Activated B cell treated with CpG ODN at 0.5 μM for 24 hours (primary cell): ENCODE measurements around the gene FANCC. TPM values are rescaled to one million over a fixed set of nuclear protein-coding genes. Genes with fewer than 3 reads are reported as not detected.

Source experiments
- ATAC-seq: fragments of 200-7000 bp; cut with Tn5 transposase; one replicate; pipeline ENCODE4 v1.10.0; 2021; ENCODE audit warnings: low read depth, mild to moderate bottlenecking, moderate library complexity
- CTCF ChIA-PET: fragments of 350-600 bp; sonication (Branson Sonifier 250); formaldehyde crosslinking; loops from one replicate; lab custom pipeline; 2021; ENCODE audit warnings: antibody characterized with exemption; lab: Charles Lee
- POLR2A ChIA-PET: fragments of 350-600 bp; sonication (Branson Sonifier 250); formaldehyde crosslinking; loops from one replicate; lab custom pipeline; 2021; ENCODE audit warnings: antibody characterized with exemption; lab: Charles Lee
- DNase-seq: peaks from one replicate; pipeline ENCODE4 v3.0.0; 2022
- H3K27ac Mint-ChIP-seq: one replicate; pipeline ENCODE4 v1.8.0; 2020; ENCODE audit warnings: mixed read lengths
- H3K27me3 Mint-ChIP-seq: one replicate; pipeline ENCODE4 v1.8.0; 2021; ENCODE audit warnings: mixed read lengths
- H3K36me3 Mint-ChIP-seq: one replicate; pipeline ENCODE4 v1.8.0; 2021; ENCODE audit warnings: low read depth, mixed read lengths
- H3K4me1 Mint-ChIP-seq: one replicate; pipeline ENCODE4 v1.8.0; 2021; ENCODE audit warnings: mixed read lengths
- H3K4me3 Mint-ChIP-seq: one replicate; pipeline ENCODE4 v1.8.0; 2020; ENCODE audit warnings: mild to moderate bottlenecking, mixed read lengths
- H3K9me3 Mint-ChIP-seq: one replicate; pipeline ENCODE4 v1.8.0; 2020; ENCODE audit warnings: mixed read lengths
- intact Hi-C: fragments of 100-400 bp; cut with micrococcal nuclease; formaldehyde crosslinking; loops from one replicate; pipeline ENCODE4 v1.15.1; 2024
- total RNA-seq: library from RNA; stranded (reverse); gene quantifications from 2 replicates; pipeline ENCODE4 v1.2.3, GENCODE V29; 2022
- TF ChIP-seq, protein P1 (sequence below): fragments of 200-600 bp; IDR thresholded peaks from one replicate; pipeline ENCODE4 v1.8.0; 2022; ENCODE audit warnings: antibody characterized with exemption, mild to moderate bottlenecking

The FANCC gene
- total RNA-seq, 1 donor from 2014 or later, result 11.4 TPM

- no peak overlapping the region for H3K27ac Mint-ChIP-seq
- no peaks in the 10 kb centered on the region for H3K9me3 Mint-ChIP-seq
- no peak for DNase-seq
- ChIA-PET POLR2A (no interaction called here), CTCF (no interaction called here)
- no peak overlapping the region for H3K4me3 Mint-ChIP-seq
- ATAC-seq, result no peak
- TF ChIP-seq, protein P1, sequence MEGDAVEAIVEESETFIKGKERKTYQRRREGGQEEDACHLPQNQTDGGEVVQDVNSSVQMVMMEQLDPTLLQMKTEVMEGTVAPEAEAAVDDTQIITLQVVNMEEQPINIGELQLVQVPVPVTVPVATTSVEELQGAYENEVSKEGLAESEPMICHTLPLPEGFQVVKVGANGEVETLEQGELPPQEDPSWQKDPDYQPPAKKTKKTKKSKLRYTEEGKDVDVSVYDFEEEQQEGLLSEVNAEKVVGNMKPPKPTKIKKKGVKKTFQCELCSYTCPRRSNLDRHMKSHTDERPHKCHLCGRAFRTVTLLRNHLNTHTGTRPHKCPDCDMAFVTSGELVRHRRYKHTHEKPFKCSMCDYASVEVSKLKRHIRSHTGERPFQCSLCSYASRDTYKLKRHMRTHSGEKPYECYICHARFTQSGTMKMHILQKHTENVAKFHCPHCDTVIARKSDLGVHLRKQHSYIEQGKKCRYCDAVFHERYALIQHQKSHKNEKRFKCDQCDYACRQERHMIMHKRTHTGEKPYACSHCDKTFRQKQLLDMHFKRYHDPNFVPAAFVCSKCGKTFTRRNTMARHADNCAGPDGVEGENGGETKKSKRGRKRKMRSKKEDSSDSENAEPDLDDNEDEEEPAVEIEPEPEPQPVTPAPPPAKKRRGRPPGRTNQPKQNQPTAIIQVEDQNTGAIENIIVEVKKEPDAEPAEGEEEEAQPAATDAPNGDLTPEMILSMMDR, result no peak
- H3K36me3 Mint-ChIP-seq, result peaks cover 16% of the 10 kb centered on the region
- no peaks in the 10 kb centered on the region for H3K4me1 Mint-ChIP-seq
- no peaks in the 10 kb centered on the region for H3K27me3 Mint-ChIP-seq
- intact Hi-C loops, result no loop called here
These were observed 74.9 kb downstream of the FANCC start for GRCh38 chr9:95242613-95243012.

- DNase-seq (no peak), ATAC-seq (no peak)
- no peaks in the 10 kb centered on the region for H3K36me3 Mint-ChIP-seq
- H3K9me3 Mint-ChIP-seq, result no peaks in the 10 kb centered on the region
- POLR2A ChIA-PET, result no interaction called here
- CTCF ChIA-PET, result no interaction called here
- no peaks in the 10 kb centered on the region for H3K27me3 Mint-ChIP-seq
- no peak overlapping the region for H3K4me3 Mint-ChIP-seq
- intact Hi-C loops, result no loop called here
- no peaks in the 10 kb centered on the region for H3K4me1 Mint-ChIP-seq
- TF ChIP-seq, protein P1, result no peak
- no peak overlapping the region for H3K27ac Mint-ChIP-seq
These were observed 78.4 kb downstream of the FANCC start for GRCh38 chr9:95239071-95239470.

GRCh38 chr9:95237336-95237735 lies 80.2 kb downstream of the FANCC start:
- Mint-ChIP-seq H3K9me3 (no peaks in the 10 kb centered on the region), H3K36me3 (no peaks in the 10 kb centered on the region), H3K27ac (no peak overlapping the region), H3K4me1 (no peaks in the 10 kb centered on the region), H3K4me3 (no peak overlapping the region), H3K27me3 (no peaks in the 10 kb centered on the region)
- CTCF ChIA-PET, result no interaction called here
- TF ChIP-seq, protein P1, result no peak
- POLR2A ChIA-PET, result no interaction called here
- DNase-seq (no peak), ATAC-seq (no peak)
- intact Hi-C loops, result no loop called here

DNA sequence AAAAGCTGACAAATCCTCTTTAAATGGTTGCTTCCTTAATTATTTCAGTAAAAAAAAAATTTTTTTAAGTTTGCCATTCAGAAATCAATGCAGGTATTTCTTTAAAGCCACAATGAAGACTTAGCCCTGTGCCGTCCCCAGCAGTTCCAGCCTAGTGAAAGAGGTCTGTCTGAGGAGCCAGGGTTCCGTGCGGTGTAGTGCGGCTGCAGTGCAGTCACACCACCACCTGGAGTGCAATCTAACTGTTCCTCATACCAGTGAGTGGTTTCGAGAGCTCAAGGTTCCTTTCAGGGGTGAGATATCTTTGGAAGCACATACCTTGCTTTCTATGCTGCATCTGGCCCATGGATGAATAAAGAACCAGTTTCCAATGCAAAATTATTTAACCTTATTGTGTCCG lies 87.5 kb downstream of the FANCC start:
- H3K27ac Mint-ChIP-seq, result no peak overlapping the region
- H3K36me3 Mint-ChIP-seq, result peaks cover 7% of the 10 kb centered on the region
- CTCF ChIA-PET, result no interaction called here

DNA sequence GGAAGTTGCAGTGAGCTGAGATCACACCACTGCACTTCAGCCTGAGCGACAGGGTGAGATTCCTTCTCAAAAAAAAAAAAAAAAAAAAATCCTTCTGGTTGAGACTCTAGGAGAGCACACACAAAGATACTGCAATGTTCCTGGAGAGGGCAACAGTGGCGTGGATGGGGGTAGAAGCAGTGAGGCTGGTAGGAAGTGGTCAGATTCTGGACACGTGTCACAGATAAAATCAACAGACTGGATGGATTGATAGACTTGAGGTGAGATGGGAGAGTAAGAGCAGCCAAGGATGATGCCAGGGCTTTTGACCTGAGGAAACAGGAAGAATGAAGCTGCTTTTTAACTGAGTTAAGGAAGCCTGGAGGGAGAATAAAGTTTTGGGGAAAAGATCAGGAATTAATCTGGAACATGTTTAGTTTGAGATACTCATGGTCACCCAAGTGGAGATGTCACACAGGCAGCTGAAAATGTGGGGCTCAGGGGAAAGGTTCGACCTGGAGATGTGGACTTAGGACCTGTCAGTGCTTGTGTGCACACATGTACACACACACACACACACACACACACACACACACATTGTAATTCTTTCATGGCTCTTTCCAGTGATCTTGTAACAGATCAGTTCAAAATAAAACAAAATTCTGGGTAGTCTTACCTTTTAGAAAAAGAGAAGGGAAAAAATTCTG lies 88.1 kb downstream of the FANCC start:
- ChIA-PET POLR2A (interaction anchor here (0.5 kb wide), 1 partner anchor 15 kb away, joined by 6 read pairs; no protein-coding TSS in a partner anchor), CTCF (no interaction called here)
- intact Hi-C loops, result no loop called here
- H3K9me3 Mint-ChIP-seq, result peaks cover 3% of the 10 kb centered on the region
- no peak overlapping the region for H3K27ac Mint-ChIP-seq
- DNase-seq (no peak), ATAC-seq (no peak)
- H3K4me3 Mint-ChIP-seq, result no peak overlapping the region
- TF ChIP-seq, protein P1, result no peak
- no peaks in the 10 kb centered on the region for H3K4me1 Mint-ChIP-seq
- peaks cover 7% of the 10 kb centered on the region for H3K36me3 Mint-ChIP-seq
- no peaks in the 10 kb centered on the region for H3K27me3 Mint-ChIP-seq

More for the DNA sequence above, 87.5 kb downstream of the FANCC start:
- ATAC-seq (no peak), DNase-seq (no peak)
- Mint-ChIP-seq H3K4me3 (no peak overlapping the region), H3K27me3 (no peaks in the 10 kb centered on the region), H3K9me3 (peaks cover 3% of the 10 kb centered on the region), H3K4me1 (no peaks in the 10 kb centered on the region)
- TF ChIP-seq, protein P1, result no peak
- POLR2A ChIA-PET, result no interaction called here
- intact Hi-C loops, result no loop called here
